ENCODE data around the gene HSD11B2. TPM values are rescaled to one million over a fixed set of nuclear protein-coding genes. Genes with fewer than 3 reads are reported as not detected.

HSD11B2 gene
- total RNA-seq, 1 experiment from 2014 or later: 9.7 TPM

DNA sequence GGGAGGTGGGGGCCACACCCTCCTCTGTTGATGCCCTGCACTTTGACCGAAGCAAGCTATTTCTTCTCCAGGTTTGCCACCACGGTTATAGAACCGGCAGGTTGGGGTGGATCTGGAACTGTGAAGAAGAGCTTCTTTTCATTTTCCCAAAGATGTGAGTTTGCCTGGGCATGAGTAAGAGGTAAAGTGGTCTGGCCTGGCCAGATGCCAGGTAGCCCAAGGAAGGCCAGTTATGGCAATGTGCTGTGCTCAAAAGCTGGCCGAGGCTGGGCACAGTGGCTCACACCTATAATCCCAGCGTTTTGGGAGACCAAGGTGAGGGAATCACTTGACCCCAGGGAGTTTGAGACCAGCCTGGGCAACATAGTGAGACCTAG, 31.3 kb downstream of the HSD11B2 start:
- Histone ChIP-seq H3K9me2 (ENCODE audit: insufficient read depth) (no peaks in the 10 kb centered on the region), H4K20me1 (ENCODE audit: insufficient read depth) (no peaks in the 10 kb centered on the region), H3K4me1 (ENCODE audit: control insufficient read depth in 1 of 2, insufficient read depth in 2 of 2, low read length in 2 of 2) (peaks cover 6 to 19% of the 10 kb centered on the region in 2 experiments; a peak in 3 of 4 replicates), H3K4me2 (ENCODE audit: low read length) (no peak overlapping the region), H3K79me2 (ENCODE audit: insufficient read depth, low read length) (peaks cover 10% of the 10 kb centered on the region; the same call in 1 of the 2 replicates), H2AFZ (ENCODE audit: low read depth, low read length, poor library complexity, severe bottlenecking) (no peak overlapping the region), H3K27ac (ENCODE audit: low read depth, low read length) (no peak overlapping the region), H3K9ac (ENCODE audit: low read length) (no peak overlapping the region), H3K27me3 (ENCODE audit: insufficient read depth, low read length) (no peaks in the 10 kb centered on the region), H3K36me3 (ENCODE audit: control insufficient read depth in 1 of 2, insufficient read depth in 2 of 2, low read length in 2 of 2) (no peaks in the 10 kb centered on the region), H3K4me3 (replicated peaks in 1 of 2; ENCODE audit: low read depth in 1 of 2, low read length in 2 of 2) (no peak overlapping the region), H3K9me3 (ENCODE audit: control insufficient read depth in 1 of 2, insufficient read depth in 1 of 2, low read depth in 1 of 2, low read length in 2 of 2) (no peaks in the 10 kb centered on the region)
- no peak for ATAC-seq
- BruUV-seq (replicated peaks): no TSS peak
- POLR2A ChIA-PET: no interaction called here
- CTCF ChIA-PET: interaction anchor here (1.1 to 2.5 kb wide), 3 partner anchors 16 to 34 kb away, joined by 3 to 7 read pairs (median 3); no protein-coding TSS in a partner anchor
- intact Hi-C loops (cut with micrococcal nuclease): no loop called here
- DNase-seq (ENCODE audit: low read depth, low spot score): no peak
- RAD21 ChIA-PET (ENCODE audit: low non-redundant PET in 1 of 2, low total read pairs in 2 of 2, uncharacterized antibody in 2 of 2, unreplicated experiment in 2 of 2): no interaction called here
- no peak for TF ChIP-seq ATF3 (IDR thresholded peaks at IDR 0.05)
- TF ChIP-seq ZNF274 (IDR thresholded peaks at IDR 0.05; ENCODE audit: low read depth, low read length): no peak
- TF ChIP-seq JUND (IDR thresholded peaks at IDR 0.05): no peak
- TF ChIP-seq EZH2phosphoT487 (IDR thresholded peaks at IDR 0.05; ENCODE audit: borderline replicate concordance): no peak
- no peak for TF ChIP-seq SP1 (IDR thresholded peaks at IDR 0.05; ENCODE audit: low read depth)
- no peak for TF ChIP-seq YY1 (IDR thresholded peaks at IDR 0.05; ENCODE audit: extremely low read depth, insufficient replicate concordance, low read depth, low read length)
- no peak for TF ChIP-seq ZBTB33 (IDR thresholded peaks at IDR 0.05; ENCODE audit: extremely low read depth, insufficient replicate concordance, low read length)
- no peak for TF ChIP-seq MAX (IDR thresholded peaks at IDR 0.05)
- TF ChIP-seq CEBPB (IDR thresholded peaks at IDR 0.05; ENCODE audit: low read depth): no peak
- TF ChIP-seq RAD21 (IDR thresholded peaks at IDR 0.05; ENCODE audit: low read depth): no peak
- no peak for TF ChIP-seq SRF (IDR thresholded peaks at IDR 0.05; ENCODE audit: low read depth)
- TF ChIP-seq FOSL1 (IDR thresholded peaks at IDR 0.05; ENCODE audit: low read depth): no peak
- no peak for TF ChIP-seq ZFX (IDR thresholded peaks at IDR 0.05)
- no peak for TF ChIP-seq EGR1 (IDR thresholded peaks at IDR 0.05; ENCODE audit: low read depth)
- no peak for TF ChIP-seq CTCF (IDR thresholded peaks at IDR 0.05 in 2 of 3, conservative IDR thresholded peaks at IDR 0.05 in 1 of 3; ENCODE audit: borderline replicate concordance in 1 of 3, insufficient read depth in 1 of 3, low read depth in 2 of 3, low read length in 2 of 3)

Measured in HCT116 (cell line).